Neural progenitor cell (in vitro differentiated cells): ENCODE results near the gene RIBC2. TPM values are rescaled to one million over a fixed set of nuclear protein-coding genes. Genes with fewer than 3 reads are reported as not detected.
A peak's percentile ranks its signal among the peaks of the same experiment; 100 is the strongest.

Source experiments
- DNase-seq: peaks from one replicate; pipeline ENCODE4 v3.0.0-alpha.2; 2016; ENCODE audit warnings: low spot score
- H2AFZ ChIP-seq: fragments of 200-600 bp; sonication (generic); replicated peaks from 2 replicates; pipeline ENCODE4 v1.6.1; 2016; ENCODE audit warnings: antibody characterized with exemption
- H3F3A ChIP-seq: fragments of 200-600 bp; sonication (generic); 2 replicates; pipeline ENCODE4 v1.6.1; 2016; ENCODE audit warnings: antibody characterized with exemption, low read depth
- H3K27ac ChIP-seq: fragments of 200-600 bp; sonication (generic); 2 replicates; pipeline ENCODE4 v1.5.1; 2016; ENCODE audit warnings: mild to moderate bottlenecking
- H3K27me3 ChIP-seq: fragments of 200-600 bp; sonication (generic); 2 replicates; pipeline ENCODE4 v1.6.1; 2016; ENCODE audit warnings: mild to moderate bottlenecking, moderate library complexity
- H3K36me3 ChIP-seq: fragments of 200-600 bp; sonication (generic); 2 replicates; pipeline ENCODE4 v1.5.1; 2016
- H3K4me1 ChIP-seq: fragments of 200-600 bp; sonication (generic); 2 replicates; pipeline ENCODE4 v1.6.1; 2016; ENCODE audit warnings: mixed run types
- H3K4me2 ChIP-seq: fragments of 200-600 bp; sonication (generic); 2 replicates; pipeline ENCODE4 v1.6.1; 2016
- H3K4me3 ChIP-seq: fragments of 200-600 bp; sonication (generic); 2 replicates; pipeline ENCODE4 v1.5.1; 2016
- H3K79me2 ChIP-seq: fragments of 200-600 bp; sonication (generic); 2 replicates; pipeline ENCODE4 v1.6.1; 2016; ENCODE audit warnings: low read depth
- H3K9ac ChIP-seq: fragments of 200-600 bp; sonication (generic); 2 replicates; pipeline ENCODE4 v1.6.1; 2016
- H3K9me3 ChIP-seq: fragments of 200-600 bp; sonication (generic); 2 replicates; pipeline ENCODE4 v1.5.1; 2016; ENCODE audit warnings: low read depth
- H4K20me1 ChIP-seq: fragments of 200-600 bp; sonication (generic); 2 replicates; pipeline ENCODE4 v1.6.1; 2016; ENCODE audit warnings: low read depth
- H3K27ac Mint-ChIP-seq: 3 replicates; pipeline ENCODE4 v1.8.0; 2021; ENCODE audit warnings: mixed read lengths
- H3K27me3 Mint-ChIP-seq: 2 replicates; pipeline ENCODE4 v1.8.0; 2022; ENCODE audit warnings: low read depth, mild to moderate bottlenecking, inconsistent platforms, moderate library complexity, mixed read lengths; ENCODE audit not compliant: insufficient read depth
- H3K36me3 Mint-ChIP-seq: 3 replicates; pipeline ENCODE4 v1.8.0; 2021; ENCODE audit warnings: mixed read lengths
- H3K4me1 Mint-ChIP-seq: 3 replicates; pipeline ENCODE4 v1.8.0; 2021; ENCODE audit warnings: mixed read lengths
- H3K4me3 Mint-ChIP-seq: 3 replicates; pipeline ENCODE4 v1.8.0; 2021; ENCODE audit warnings: mild to moderate bottlenecking, moderate library complexity, mixed read lengths
- H3K9me3 Mint-ChIP-seq: 3 replicates; pipeline ENCODE4 v1.8.0; 2020; ENCODE audit warnings: mixed read lengths
- CTCF ChIP-seq: fragments of 200-600 bp; sonication (generic); IDR thresholded peaks from 2 replicates; pipeline ENCODE4 v1.5.1; 2017; ENCODE audit warnings: antibody characterized with exemption, mild to moderate bottlenecking
- EZH2 ChIP-seq: fragments of 200-600 bp; sonication (generic); IDR thresholded peaks from 2 replicates; pipeline ENCODE4 v1.6.1; 2017; ENCODE audit warnings: antibody characterized with exemption, mild to moderate bottlenecking, moderate library complexity
- EZH2phosphoT487 ChIP-seq: fragments of 200-600 bp; sonication (generic); IDR thresholded peaks from 2 replicates; pipeline ENCODE4 v1.6.1; 2017; ENCODE audit warnings: antibody characterized with exemption
- total RNA-seq: library from RNA; depleted of rRNA; stranded (reverse); fragments of >200 nt; gene quantifications from 2 replicates; pipeline ENCODE4 v1.2.3, GENCODE V29; 2015; ENCODE audit warnings: low replicate concordance

RIBC2 gene
- total RNA-seq, 1 donor from 2014 or later, result 2.0 TPM

- no peaks in the 10 kb centered on the region for H3K36me3 Mint-ChIP-seq
- peak overlapping the region; percentile 5 for H3K27ac Mint-ChIP-seq
- Histone ChIP-seq H4K20me1 (no peaks in the 10 kb centered on the region), H3K9ac (no peak overlapping the region), H3F3A (peaks cover 31% of the 10 kb centered on the region), H2AFZ (no peak overlapping the region), H3K4me2 (no peak overlapping the region), H3K36me3 (no peaks in the 10 kb centered on the region), H3K4me3 (no peak overlapping the region), H3K27ac (no peak overlapping the region), H3K4me1 (peaks cover 33% of the 10 kb centered on the region), H3K79me2 (no peaks in the 10 kb centered on the region), H3K27me3 (no peaks in the 10 kb centered on the region), H3K9me3 (no peaks in the 10 kb centered on the region)
- peaks cover 37% of the 10 kb centered on the region for H3K4me1 Mint-ChIP-seq
- H3K27me3 Mint-ChIP-seq, result peaks cover 19% of the 10 kb centered on the region
- peak; percentile 18 for DNase-seq
- TF ChIP-seq EZH2phosphoT487 (no peak), EZH2 (no peak), CTCF (no peak)
- peaks cover 11% of the 10 kb centered on the region for H3K9me3 Mint-ChIP-seq
- no peak overlapping the region for H3K4me3 Mint-ChIP-seq
These were observed 57.4 kb downstream of the RIBC2 start for GRCh38 chr22:45470871-45471270.

- no peak overlapping the region for H3K27ac Mint-ChIP-seq
- peaks cover 31% of the 10 kb centered on the region for H3F3A ChIP-seq
- peaks cover 33% of the 10 kb centered on the region for H3K4me1 ChIP-seq
- H3K4me3 ChIP-seq, result no peak overlapping the region
- TF ChIP-seq CTCF (no peak), EZH2phosphoT487 (no peak), EZH2 (no peak)
- H3K27me3 ChIP-seq, result no peaks in the 10 kb centered on the region
- H3K9me3 Mint-ChIP-seq, result peaks cover 7% of the 10 kb centered on the region
- H3K36me3 Mint-ChIP-seq, result no peaks in the 10 kb centered on the region
- H3K4me1 Mint-ChIP-seq, result peaks cover 41% of the 10 kb centered on the region
- DNase-seq, result no peak
- no peak overlapping the region for H3K4me2 ChIP-seq
- no peak overlapping the region for H3K4me3 Mint-ChIP-seq
- no peaks in the 10 kb centered on the region for H3K36me3 ChIP-seq
- H4K20me1 ChIP-seq, result no peaks in the 10 kb centered on the region
- H2AFZ ChIP-seq, result no peak overlapping the region
- H3K27me3 Mint-ChIP-seq, result peaks cover 22% of the 10 kb centered on the region
- no peaks in the 10 kb centered on the region for H3K9me3 ChIP-seq
- H3K27ac ChIP-seq, result no peak overlapping the region
- H3K9ac ChIP-seq, result no peak overlapping the region
- H3K79me2 ChIP-seq, result no peaks in the 10 kb centered on the region
These were observed 58.9 kb downstream of the RIBC2 start for GRCh38 chr22:45472426-45472825.

GRCh38 chr22:45473626-45474237 is 60.2 kb downstream of the RIBC2 start:
- peaks cover 36% of the 10 kb centered on the region for H3F3A ChIP-seq
- H3K9ac ChIP-seq, result no peak overlapping the region
- Mint-ChIP-seq H3K36me3 (no peaks in the 10 kb centered on the region), H3K4me1 (peaks cover 43% of the 10 kb centered on the region), H3K9me3 (peaks cover 4% of the 10 kb centered on the region), H3K4me3 (peak overlapping the region; percentile 66), H3K27me3 (peaks cover 22% of the 10 kb centered on the region), H3K27ac (peak overlapping the region; percentile 51)
- no peaks in the 10 kb centered on the region for H4K20me1 ChIP-seq
- peak; percentile 27 for DNase-seq
- H2AFZ ChIP-seq, result no peak overlapping the region
- H3K4me1 ChIP-seq, result peaks cover 39% of the 10 kb centered on the region
- H3K36me3 ChIP-seq, result no peaks in the 10 kb centered on the region
- no peaks in the 10 kb centered on the region for H3K27me3 ChIP-seq
- H3K27ac ChIP-seq, result no peak overlapping the region
- H3K9me3 ChIP-seq, result no peaks in the 10 kb centered on the region
- no peak overlapping the region for H3K4me3 ChIP-seq
- H3K79me2 ChIP-seq, result no peaks in the 10 kb centered on the region
- peak overlapping the region; percentile 62 for H3K4me2 ChIP-seq
- TF ChIP-seq CTCF (no peak), EZH2phosphoT487 (no peak), EZH2 (no peak)
